Glutamatergic neuron (in vitro differentiated cells): ENCODE results near the gene SLC4A9. TPM values are rescaled to one million over a fixed set of nuclear protein-coding genes. Genes with fewer than 3 reads are reported as not detected.

ENCODE experiments used
- DNase-seq: peaks from one replicate; pipeline ENCODE4 v3.0.0; 2022
- H3K27ac Mint-ChIP-seq: one replicate; pipeline ENCODE4 v1.8.0; 2020; ENCODE audit warnings: mild to moderate bottlenecking, mixed read lengths, inconsistent platforms; ENCODE audit not compliant: unreplicated experiment
- H3K27me3 Mint-ChIP-seq: one replicate; pipeline ENCODE4 v1.8.0; 2020; ENCODE audit warnings: mild to moderate bottlenecking, moderate library complexity, mixed read lengths, inconsistent platforms; ENCODE audit not compliant: unreplicated experiment
- H3K36me3 Mint-ChIP-seq: one replicate; pipeline ENCODE4 v1.8.0; 2020; ENCODE audit warnings: mild to moderate bottlenecking, mixed read lengths, inconsistent platforms; ENCODE audit not compliant: unreplicated experiment
- H3K4me1 Mint-ChIP-seq: one replicate; pipeline ENCODE4 v1.8.0; 2020; ENCODE audit warnings: mild to moderate bottlenecking, low read depth, mixed read lengths, inconsistent platforms; ENCODE audit not compliant: unreplicated experiment
- H3K4me3 Mint-ChIP-seq: one replicate; pipeline ENCODE4 v1.8.0; 2020; ENCODE audit warnings: mild to moderate bottlenecking, mixed read lengths, inconsistent platforms; ENCODE audit not compliant: unreplicated experiment
- H3K9me3 Mint-ChIP-seq: one replicate; pipeline ENCODE4 v1.8.0; 2020; ENCODE audit warnings: mild to moderate bottlenecking, moderate library complexity, mixed read lengths, inconsistent platforms; ENCODE audit not compliant: unreplicated experiment
- total RNA-seq: library from RNA; stranded (reverse); fragmentation: NEBNext Ultra II Directional; extraction: Animal tissue kit (Norgen Biotek cat#: 25700); gene quantifications from one replicate; pipeline ENCODE4 v1.2.1, GENCODE V29; 2021; ENCODE audit not compliant: unreplicated experiment
- TF ChIP-seq, protein P1 (sequence below): fragments of 200-600 bp; sonication (generic); IDR thresholded peaks from one replicate; pipeline ENCODE4 v1.5.0; 2021; ENCODE audit not compliant: partially characterized antibody, unreplicated experiment

SLC4A9 gene
- total RNA-seq, 1 donor from 2014 or later = not detected

DNA sequence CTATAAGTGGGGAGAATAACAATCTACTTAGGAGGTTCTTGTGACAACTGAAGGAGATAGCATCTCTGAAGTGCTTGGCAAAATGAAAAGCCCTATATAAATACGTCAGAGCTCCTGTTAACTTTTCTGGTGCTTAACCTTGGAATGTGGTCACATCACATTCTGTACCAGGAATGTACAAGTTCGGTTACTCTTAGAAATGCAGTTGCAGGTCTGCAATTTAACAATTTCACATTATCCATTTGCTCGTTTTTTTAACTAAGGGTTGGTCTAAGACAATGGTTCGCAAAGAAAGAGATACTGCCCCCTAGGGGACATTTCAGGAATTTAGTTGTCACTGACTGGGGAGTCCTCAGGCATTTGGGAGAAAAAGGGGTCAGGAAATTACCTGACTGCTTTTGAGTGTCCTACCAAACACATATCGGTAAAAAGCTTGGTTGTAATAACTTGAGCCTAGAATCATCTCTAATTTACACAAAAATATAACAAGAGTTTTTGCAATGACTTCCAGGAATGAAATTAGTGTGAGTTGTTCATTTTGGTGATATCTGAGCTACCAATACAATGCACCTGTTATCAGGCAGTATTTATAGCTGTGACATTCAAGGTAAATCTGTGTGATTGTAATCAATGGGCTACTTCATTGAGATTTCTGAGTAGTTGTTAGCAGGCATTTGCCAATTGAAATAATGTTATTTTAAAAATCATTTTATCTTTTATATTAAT is 8.2 kb upstream of the SLC4A9 start:
- no peaks in the 10 kb centered on the region for H3K9me3 Mint-ChIP-seq
- H3K4me1 Mint-ChIP-seq = peaks cover 6% of the 10 kb centered on the region
- TF ChIP-seq, protein P1, sequence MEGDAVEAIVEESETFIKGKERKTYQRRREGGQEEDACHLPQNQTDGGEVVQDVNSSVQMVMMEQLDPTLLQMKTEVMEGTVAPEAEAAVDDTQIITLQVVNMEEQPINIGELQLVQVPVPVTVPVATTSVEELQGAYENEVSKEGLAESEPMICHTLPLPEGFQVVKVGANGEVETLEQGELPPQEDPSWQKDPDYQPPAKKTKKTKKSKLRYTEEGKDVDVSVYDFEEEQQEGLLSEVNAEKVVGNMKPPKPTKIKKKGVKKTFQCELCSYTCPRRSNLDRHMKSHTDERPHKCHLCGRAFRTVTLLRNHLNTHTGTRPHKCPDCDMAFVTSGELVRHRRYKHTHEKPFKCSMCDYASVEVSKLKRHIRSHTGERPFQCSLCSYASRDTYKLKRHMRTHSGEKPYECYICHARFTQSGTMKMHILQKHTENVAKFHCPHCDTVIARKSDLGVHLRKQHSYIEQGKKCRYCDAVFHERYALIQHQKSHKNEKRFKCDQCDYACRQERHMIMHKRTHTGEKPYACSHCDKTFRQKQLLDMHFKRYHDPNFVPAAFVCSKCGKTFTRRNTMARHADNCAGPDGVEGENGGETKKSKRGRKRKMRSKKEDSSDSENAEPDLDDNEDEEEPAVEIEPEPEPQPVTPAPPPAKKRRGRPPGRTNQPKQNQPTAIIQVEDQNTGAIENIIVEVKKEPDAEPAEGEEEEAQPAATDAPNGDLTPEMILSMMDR = peak; percentile 96
- peaks cover 6% of the 10 kb centered on the region for H3K27me3 Mint-ChIP-seq
- no peak for DNase-seq
- no peaks in the 10 kb centered on the region for H3K36me3 Mint-ChIP-seq
- no peak overlapping the region for H3K4me3 Mint-ChIP-seq
- no peak overlapping the region for H3K27ac Mint-ChIP-seq

DNA sequence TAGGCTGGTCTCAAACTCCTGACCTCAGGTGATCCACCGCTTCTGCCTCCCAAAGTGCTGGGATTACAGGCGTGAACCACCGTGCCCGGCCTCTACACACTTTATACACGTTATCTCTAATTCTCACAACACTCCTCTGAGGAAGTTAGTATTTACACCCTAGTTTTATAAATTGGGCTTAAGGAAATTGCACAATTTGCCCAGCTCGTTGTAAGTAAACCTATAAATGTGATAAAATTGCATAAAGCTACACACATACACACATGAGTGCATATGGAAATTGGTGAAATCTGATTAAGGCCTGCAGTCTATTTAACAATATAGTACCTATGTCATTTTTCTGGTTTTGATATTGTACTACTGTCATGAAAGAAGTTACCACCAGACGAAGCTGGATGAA is 4.4 kb upstream of the SLC4A9 start:
- Mint-ChIP-seq H3K4me1 (peaks cover 3% of the 10 kb centered on the region), H3K9me3 (peaks cover 2% of the 10 kb centered on the region), H3K4me3 (no peak overlapping the region), H3K36me3 (no peaks in the 10 kb centered on the region), H3K27ac (no peak overlapping the region), H3K27me3 (peaks cover 5% of the 10 kb centered on the region)
- no peak for DNase-seq
- TF ChIP-seq, protein P1 = no peak

DNA sequence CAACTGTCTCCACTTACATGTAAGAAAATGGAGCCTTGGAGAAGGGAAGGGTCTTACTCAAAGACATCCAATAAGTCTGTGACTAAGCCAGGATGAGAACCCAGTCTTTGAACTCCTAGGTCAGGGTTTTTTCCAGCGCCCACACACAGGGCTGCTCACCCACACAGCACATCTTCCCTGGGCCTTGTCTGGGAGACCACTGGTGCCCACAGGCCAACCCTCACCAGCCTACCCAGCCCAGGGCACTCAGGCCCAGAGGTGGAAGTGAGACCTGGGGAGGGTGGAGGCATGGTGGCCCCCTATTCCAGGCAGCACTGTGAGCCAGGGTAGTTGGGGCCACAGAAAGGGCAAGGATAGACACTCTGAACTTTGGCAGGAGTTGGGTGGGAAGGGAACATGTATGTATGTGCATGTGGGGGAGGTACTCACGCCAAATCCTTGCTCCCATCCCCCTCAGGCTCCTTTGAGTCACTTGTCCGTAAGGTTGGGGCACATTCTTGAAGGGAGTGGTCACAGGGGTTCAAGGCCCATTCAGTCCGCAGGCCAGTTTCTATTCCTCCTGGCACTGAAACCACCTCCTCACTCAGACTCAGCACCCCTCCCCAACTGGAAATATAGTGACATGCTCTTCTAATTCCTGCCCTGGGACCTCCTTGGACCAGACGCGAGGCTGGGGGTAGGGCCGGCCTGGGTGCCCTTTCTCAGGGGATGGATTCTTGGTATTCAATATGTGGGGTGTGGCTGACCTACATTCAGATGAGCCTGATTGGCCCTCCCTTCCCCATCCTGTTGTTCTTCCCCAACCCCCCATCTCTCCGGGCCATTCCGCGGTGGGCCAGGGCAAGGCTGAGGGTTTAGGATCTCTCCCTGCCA is 2.9 kb upstream of the SLC4A9 start:
- Mint-ChIP-seq H3K36me3 (no peaks in the 10 kb centered on the region), H3K27ac (no peak overlapping the region), H3K9me3 (peaks cover 3% of the 10 kb centered on the region), H3K4me1 (peaks cover 3% of the 10 kb centered on the region), H3K4me3 (no peak overlapping the region), H3K27me3 (peaks cover 5% of the 10 kb centered on the region)
- DNase-seq = no peak
- TF ChIP-seq, protein P1 = no peak

DNA sequence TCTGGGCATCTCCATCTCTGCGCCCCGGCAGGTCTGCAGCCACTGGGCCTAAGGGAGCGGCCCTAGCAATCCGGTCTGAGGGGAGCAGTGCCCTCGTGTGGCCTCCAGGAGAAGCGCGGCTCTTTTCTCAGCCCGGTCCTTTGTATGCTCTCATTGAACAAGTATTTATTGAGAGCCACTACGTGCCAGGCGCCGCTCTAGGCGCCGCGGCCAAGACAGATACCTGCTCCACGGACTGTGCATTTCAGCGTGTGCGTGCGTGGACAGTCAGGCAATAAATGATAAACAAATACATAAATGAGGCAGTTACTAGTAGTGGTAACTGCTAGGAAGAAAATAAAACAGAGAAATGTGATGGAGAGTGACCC is 2.3 kb upstream of the SLC4A9 start:
- Mint-ChIP-seq H3K4me1 (peaks cover 3% of the 10 kb centered on the region), H3K27me3 (peaks cover 5% of the 10 kb centered on the region), H3K9me3 (peaks cover 4% of the 10 kb centered on the region), H3K4me3 (no peak overlapping the region), H3K27ac (peak overlapping the region; percentile 85), H3K36me3 (no peaks in the 10 kb centered on the region)
- peak; percentile 84 for DNase-seq
- TF ChIP-seq, protein P1 = peak; percentile 79

DNA sequence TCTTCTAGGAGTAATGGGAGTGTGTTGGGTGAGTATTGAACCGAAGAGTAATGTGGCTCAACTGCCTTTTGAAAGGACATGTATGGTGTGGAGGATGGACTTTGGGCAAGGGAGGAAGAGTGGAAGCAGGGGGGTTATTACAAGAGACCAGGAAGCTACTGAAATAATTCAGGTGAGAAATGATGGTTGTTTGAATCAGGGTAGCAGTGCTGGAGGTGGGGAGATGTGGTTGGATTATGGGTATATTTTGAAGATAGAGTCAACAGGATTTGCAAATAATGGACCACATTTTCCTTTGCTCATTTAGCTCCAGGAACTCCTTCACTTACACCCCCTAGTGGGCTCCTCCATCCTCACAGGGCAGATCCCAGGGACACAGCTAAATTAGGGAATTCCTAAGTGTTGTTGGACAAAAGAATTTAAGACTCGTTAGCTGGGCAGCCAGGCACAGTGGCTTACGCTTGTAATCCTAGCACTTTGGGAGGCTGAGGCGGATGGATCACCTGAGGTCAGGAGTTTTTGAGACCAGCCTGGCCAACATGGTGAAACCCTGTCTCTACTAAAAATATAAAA is 1.2 kb upstream of the SLC4A9 start:
- Mint-ChIP-seq H3K36me3 (no peaks in the 10 kb centered on the region), H3K4me1 (peaks cover 3% of the 10 kb centered on the region), H3K27ac (no peak overlapping the region), H3K9me3 (peaks cover 4% of the 10 kb centered on the region), H3K4me3 (no peak overlapping the region), H3K27me3 (peaks cover 5% of the 10 kb centered on the region)
- TF ChIP-seq, protein P1 = peak; percentile 42
- peak; percentile 53 for DNase-seq
